ENCODE measurements around the gene OR2AG1.
A peak's percentile ranks its signal among the peaks of the same experiment; 100 is the strongest.
"Not testable (repeated sequence)": the region's sequence is repeated elsewhere in the genome, so short reads cannot be mapped to it uniquely, and the experiment has no call there.

OR2AG1 gene

DNA sequence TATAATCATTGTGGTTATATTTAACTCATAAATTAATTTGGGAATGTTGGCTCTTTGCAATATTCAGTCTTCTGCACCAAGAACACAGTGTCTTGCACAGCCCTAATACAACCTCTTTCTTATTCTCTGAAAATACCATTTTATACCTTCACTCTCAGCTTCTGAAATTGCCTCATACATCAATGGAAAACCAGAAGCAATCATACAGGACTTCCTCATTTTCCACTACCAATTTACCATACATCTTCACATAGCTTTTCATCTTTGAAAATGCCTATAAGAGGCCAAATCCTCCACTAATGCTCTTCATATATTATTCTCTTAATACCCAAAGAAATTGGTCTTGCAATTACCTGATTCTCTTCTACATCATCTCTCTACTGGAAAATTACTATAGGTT lies 4.3 kb upstream of the OR2AG1 start:
- DNase-seq (ENCODE audit: low read depth, low spot score), result no peak
- H3K4me3 ChIP-seq (ENCODE audit: low read length), result no peak overlapping the region

- no peak for DNase-seq (ENCODE audit: low read depth, low spot score)
- H3K4me3 ChIP-seq (ENCODE audit: low read length), result no peak overlapping the region
Measured at GRCh38 chr11:6780829-6781228, 2.0 kb upstream of the OR2AG1 start.

GRCh38 chr11:6790546-6790945 lies 7.7 kb downstream of the OR2AG1 start:
- DNase-seq (ENCODE audit: low read depth, low spot score), result no peak

GRCh38 chr11:6794639-6795038 lies 11.8 kb downstream of the OR2AG1 start:
- no peak for DNase-seq (ENCODE audit: low read depth, low spot score)
- no peak overlapping the region for H3K4me3 ChIP-seq (ENCODE audit: low read length)

More at GRCh38 chr11:6790546-6790945, 7.7 kb downstream of the OR2AG1 start:
- H3K4me3 ChIP-seq (ENCODE audit: low read length), result no peak overlapping the region

GRCh38 chr11:6799402-6799801 lies 16.6 kb downstream of the OR2AG1 start, which contains the start of gene OR6A2:
TSS of gene OR6A2 (minus strand) at chr11:6799689. CDS start at chr11:6795708, 3,981 bp downstream.
- no peak for DNase-seq (ENCODE audit: low read depth, low spot score)
- no peak within 1 kb of the TSS for H3K4me3 ChIP-seq (ENCODE audit: low read length)

DNA sequence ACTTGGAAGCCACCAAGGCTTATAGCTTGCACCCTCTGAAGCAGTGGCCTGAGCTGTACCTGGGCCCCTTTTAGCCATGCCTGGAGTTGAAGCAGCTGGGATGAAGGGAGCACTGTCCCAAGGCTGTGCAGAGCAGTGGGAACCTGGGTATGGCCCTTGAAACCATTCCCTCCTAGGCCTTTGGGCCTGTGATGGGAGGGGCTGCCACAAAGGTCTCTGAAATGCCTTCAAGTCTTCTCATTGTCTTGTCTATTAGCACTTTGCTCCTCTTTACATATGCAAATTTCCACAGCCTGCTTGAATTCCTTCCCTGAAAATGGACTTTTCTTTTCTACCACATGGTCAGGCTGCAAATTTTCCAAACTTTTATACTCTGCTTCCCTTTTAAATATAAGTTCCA lies 18.3 kb downstream of the OR2AG1 start:
- H3K4me3 ChIP-seq (ENCODE audit: low read length); DNase-seq (ENCODE audit: low read depth, low spot score): not testable (repeated sequence)

- H3K4me3 ChIP-seq (ENCODE audit: low read length), result no peak overlapping the region
- peak; percentile 51 for DNase-seq (ENCODE audit: low read depth, low spot score)
Measured at GRCh38 chr11:6812390-6813005, 29.7 kb downstream of the OR2AG1 start.

DNA sequence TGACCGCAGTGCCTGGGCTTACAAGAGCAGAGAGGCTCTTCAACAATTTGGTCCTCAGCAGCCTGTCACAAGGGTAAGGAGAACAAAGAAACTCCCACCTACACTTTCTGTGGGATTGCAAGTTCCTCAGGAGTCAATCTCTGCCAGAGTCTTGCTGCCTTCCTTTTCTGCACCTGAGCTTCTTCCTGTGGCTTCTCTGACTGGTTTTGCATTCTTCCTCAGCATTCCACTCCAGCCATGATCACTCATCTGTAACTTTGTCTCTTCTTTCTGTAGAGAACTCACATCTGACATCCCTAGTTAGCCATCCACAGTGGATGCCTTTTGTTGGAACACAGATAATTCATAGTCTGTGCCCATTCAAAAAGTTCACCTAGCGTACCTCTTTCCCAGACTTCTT lies 30.8 kb downstream of the OR2AG1 start:
- no peak for DNase-seq (ENCODE audit: low read depth, low spot score)

GRCh38 chr11:6817694-6818093 lies 34.9 kb downstream of the OR2AG1 start:
- H3K4me3 ChIP-seq (ENCODE audit: low read length), result no peak overlapping the region
- no peak for DNase-seq (ENCODE audit: low read depth, low spot score)

More for the DNA sequence above, 30.8 kb downstream of the OR2AG1 start:
- H3K4me3 ChIP-seq (ENCODE audit: low read length), result no peak overlapping the region

- H3K4me3 ChIP-seq (ENCODE audit: low read length), result no peak overlapping the region
- DNase-seq (ENCODE audit: low read depth, low spot score), result no peak
Measured at GRCh38 chr11:6818967-6819366, 36.1 kb downstream of the OR2AG1 start.

- DNase-seq (ENCODE audit: low read depth, low spot score), result no peak
- no peak overlapping the region for H3K4me3 ChIP-seq (ENCODE audit: low read length)
Measured at GRCh38 chr11:6824136-6824823, 41.5 kb downstream of the OR2AG1 start.

- DNase-seq (ENCODE audit: low read depth, low spot score), result no peak
- H3K4me3 ChIP-seq (ENCODE audit: low read length), result no peak overlapping the region
Measured at GRCh38 chr11:6825231-6825744, 42.5 kb downstream of the OR2AG1 start.

DNA sequence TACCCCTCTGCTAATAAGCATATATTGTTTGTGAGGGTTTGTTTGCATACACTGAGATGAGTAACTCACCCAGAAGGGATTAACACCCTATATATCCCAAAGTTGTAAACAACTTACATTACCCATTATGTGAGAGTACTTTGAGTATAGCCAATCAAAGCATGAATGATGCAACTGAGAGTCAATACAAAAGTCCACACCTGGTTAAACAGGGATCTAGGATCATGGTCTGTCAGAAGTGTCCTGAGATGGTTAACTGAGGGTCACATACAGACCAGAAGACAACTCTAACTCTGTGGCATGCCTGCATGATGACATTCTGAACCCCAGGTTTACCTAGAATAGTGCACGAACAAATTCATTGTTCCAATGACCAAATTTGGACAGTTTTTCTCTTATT lies 45.3 kb downstream of the OR2AG1 start:
- H3K4me3 ChIP-seq (ENCODE audit: low read length), result no peak overlapping the region
- DNase-seq (ENCODE audit: low read depth, low spot score), result no peak

DNA sequence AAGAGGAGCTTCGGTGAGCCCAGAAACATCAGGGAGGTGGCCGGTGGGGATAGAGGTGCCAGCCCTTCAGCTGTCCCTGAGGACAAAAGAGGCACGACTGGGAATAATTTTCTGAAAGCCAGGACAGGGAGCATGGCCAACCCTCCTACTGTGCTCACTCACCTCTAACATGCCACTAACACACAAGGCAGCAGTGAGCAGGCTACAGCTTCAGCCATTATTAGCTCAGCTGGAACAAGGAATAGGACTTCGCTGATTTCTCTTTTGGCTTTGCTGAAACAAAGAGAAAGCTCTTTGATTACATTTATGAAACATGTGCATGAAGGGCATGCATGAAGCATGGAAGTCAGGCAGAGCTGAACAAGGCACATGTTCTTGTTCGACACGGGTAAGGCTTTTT lies 50.5 kb downstream of the OR2AG1 start:
- no peak for DNase-seq (ENCODE audit: low read depth, low spot score)
- H3K4me3 ChIP-seq (ENCODE audit: low read length), result no peak overlapping the region

GRCh38 chr11:6834021-6834420 lies 51.2 kb downstream of the OR2AG1 start:
- H3K4me3 ChIP-seq (ENCODE audit: low read length), result no peak overlapping the region
- no peak for DNase-seq (ENCODE audit: low read depth, low spot score)
